HG03342 (cell line): Measurements from ENCODE around the gene LYSET.
A peak's percentile ranks its signal among the peaks of the same experiment; 100 is the strongest.
"Not testable (repeated sequence)": the region's sequence is repeated elsewhere in the genome, so short reads cannot be mapped to it uniquely, and the experiment has no call there.

Experiments
- ATAC-seq: cut with Tn5 transposase; IDR thresholded peaks from one replicate; pipeline ENCODE4 v1.9.1; 2021; ENCODE audit warnings: mild to moderate bottlenecking, moderate library complexity; ENCODE audit not compliant: unreplicated experiment

Gene LYSET

DNA sequence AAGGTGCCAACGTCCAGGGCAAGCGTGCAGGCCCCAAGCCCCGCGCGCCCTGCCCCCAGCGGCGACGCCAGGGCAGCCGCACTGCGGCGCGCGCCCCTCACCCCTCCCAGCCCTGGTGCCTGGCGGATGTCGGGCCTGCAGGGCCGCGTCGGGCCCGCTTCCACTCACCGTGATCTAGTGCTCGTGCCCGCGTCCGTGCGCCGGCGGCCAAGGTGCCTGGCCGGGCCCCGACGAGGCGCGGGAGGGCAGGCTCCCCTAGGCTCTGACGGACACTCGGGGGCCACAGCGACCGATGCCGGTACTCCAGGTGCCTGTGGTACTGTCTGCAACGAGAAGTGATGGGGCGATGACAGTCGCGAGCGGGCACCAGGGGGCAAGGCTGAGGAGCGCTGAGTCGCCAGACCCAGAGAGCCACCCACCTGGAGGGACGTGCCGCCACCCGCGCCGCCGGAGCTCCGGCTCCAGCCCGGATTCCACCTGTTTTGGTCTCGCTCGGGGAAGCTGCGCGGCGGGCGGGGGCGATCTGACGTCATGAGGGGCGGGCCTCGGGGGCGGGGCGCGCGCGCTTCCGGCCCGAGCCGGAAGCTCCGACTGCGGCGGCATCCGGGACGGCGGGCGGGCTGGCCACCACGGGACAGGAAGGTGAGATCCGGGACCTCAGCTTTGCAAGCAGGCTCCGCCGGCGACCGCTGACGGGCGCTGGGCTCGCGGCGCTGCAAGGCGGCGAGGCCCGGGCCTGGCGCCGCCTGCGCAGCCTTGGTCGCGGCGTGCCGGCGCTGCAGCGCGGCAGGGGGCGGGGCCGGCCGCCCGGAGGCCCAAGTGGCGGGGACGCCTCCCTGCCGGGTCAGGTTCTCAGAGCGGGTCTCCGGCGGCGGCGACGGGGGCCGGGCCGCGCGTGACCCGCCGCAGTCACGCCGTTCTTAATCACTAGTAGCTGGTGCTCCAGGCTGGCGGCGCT, at the start of gene LYSET, which contains the start of gene MOAP1:
TSS of gene LYSET (plus strand) at position 927 of the 958 bp plus-strand sequence. CDS start 89 bp downstream, outside the sequence.
TSS of gene MOAP1 (minus strand) at position 507 of the 958 bp plus-strand sequence. CDS start 655 bp downstream, outside the sequence.
- ATAC-seq, result peak; percentile 83

DNA sequence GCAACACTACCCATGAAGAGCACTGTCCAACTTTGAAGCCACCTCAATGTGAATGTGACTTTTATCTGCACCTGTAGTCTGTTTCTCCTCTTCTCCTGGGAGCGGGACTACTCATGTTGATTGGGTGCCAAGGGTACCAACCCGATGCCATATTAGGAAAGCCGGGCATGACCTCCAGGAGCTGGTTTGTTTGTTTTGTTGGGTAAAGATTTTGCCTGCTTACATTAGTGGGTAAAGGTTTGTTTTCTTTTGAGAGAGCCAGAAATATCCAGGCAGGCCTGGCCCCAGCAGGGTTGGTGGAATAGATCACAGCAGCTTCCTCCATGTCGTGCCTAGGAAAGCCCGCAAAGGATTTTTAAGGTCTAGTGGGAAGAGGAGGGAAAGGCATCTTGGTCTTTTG, 49.7 kb upstream of the LYSET start:
- no peak for ATAC-seq

DNA sequence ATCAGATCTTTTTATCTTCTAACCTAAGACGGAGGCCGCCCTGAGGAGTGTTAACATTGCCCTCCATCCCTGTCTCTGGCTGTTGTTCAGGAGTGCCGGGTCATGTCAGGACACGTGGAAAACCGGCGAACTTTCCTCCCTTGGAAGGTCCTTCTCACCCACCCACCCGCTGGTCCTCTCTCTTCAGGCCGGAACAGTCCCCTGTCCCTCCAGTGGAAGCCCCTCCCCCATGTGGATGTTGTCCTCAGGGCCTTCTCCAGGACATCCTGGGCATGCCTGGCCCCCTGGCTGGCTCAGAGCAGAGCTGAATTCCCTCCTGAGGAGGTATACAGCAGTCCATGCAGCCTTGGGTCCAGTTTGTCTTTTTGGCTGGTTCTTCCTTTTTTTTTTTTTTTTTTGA, 49.1 kb upstream of the LYSET start:
- ATAC-seq, result no peak

DNA sequence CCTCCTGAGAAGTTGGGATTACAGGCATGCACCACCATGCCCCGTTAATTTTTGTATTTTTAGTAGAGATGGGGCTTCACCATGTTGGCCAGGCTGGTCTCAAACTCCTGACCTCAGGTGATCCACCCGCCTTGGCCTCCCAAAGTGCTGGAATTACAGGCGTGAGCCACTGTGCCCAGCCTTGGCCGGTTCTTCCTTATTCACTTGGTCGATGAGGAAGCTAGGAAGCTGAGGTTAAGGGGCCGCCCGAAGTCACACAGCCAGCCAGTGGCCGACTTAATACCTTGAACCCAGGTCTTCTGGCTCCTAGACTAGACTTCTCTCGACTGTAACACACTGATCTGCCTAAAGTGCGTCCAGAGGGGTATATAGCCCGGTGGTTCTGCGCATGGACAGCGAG, 48.6 kb upstream of the LYSET start:
- not testable (repeated sequence) for ATAC-seq

- no peak for ATAC-seq
Observed at GRCh38 chr14:93137864-93138263, 47.3 kb upstream of the LYSET start.

DNA sequence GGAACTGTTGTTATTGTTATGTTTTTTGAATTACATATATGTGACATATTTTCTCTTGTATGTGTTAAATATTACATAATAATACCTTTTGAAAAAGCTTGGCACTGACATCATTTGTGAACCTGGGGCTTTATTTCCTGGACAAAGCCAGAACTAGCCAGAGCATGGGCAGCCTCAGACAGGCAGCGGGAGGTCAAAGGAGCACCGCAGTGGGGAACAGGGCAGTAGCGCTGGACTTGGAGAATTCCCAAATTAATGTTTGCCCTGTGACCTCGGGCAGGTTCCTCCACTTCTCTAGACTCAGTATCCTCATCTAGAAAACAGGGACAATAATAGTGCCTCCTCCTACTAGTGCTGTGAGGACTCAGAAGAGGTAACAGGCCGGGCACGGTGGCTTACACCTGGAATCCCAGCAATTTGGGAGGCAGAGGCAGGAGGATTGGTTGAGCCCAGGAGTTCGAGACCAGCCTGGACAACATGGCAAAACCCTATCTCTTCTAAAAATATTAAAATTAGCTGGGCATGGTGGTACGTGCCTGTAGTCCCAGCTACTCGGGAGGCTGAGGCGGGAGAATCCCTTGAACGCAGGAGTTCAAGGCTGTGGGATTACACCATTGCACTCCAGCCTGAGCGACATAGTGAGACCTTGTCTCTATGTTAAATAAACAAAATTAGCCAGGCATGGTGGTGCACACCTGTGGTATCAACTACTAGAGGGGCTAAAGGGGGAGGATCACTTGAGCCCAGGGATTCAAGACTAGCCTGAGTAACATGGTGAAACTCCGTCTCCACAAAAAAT, 42.1 kb upstream of the LYSET start:
- no peak for ATAC-seq

DNA sequence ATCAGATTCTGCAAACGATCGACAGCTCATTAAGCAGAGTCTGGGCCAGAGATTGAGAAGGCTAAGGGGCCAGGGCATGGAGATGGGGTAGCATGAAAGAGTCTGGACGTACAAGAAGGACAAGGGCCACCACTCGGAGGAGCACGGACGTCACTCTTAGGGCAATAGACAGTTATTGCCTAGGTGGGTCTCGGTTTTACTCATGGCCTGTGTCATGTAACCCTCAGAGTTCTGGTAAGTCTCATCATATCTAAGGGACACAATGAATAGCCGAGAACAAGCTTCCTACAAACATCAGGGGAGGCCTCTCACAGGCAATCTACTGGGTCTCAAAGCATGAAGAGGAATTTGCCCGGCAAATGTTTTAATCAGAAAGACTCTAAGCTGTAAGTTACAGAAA, 39.0 kb upstream of the LYSET start:
- no peak for ATAC-seq

GRCh38 chr14:93148979-93149378, 36.1 kb upstream of the LYSET start:
- no peak for ATAC-seq

DNA sequence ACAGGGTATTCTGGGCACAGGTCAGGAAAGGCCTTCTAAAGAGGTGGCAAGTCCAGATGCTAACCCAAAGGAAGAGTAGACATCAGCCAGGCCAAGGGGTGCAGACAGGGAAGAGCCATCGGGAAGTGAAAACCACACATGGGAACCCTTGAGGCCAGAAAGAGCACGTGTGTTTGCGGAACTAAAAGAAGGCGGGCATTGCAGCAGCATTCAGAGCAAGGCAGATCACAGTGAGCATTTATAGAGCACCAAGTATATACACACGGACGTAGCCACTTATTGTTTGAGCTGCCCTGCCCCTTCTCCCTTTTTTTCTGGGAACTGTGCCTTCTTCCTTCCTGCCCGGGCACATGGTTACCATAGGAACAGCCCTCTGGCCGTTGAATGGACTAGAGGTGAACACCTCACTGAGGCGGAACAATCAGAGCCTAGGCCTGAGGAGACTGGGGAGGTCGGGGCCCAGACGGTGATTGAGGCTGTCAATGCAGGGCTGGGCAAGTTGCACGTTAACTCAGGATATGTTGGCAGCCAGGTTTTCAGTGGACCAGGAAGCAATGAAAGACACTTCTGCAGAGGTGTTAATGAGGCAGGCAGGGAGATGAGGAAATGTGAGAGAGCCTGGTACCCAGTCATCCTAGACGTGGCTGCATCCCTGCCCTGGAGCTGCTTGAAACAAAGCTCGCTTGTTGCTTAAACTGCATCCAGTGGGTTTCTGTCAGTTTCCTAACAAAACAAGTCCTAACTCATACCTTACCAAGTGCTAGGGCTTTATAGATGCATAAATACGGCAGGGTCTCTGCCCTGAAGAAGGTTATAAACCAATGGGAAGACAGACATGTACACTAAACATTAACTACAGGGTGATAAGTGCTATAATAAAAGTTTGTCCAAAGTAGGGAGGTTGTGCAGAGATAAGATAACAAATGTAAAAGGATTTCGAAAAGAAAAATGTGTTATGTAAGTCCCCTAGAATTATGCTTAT, 34.6 kb upstream of the LYSET start:
- ATAC-seq, result no peak

GRCh38 chr14:93153121-93153520, 32.0 kb upstream of the LYSET start:
- ATAC-seq, result no peak

- ATAC-seq, result no peak
Observed at GRCh38 chr14:93155667-93156066, 29.4 kb upstream of the LYSET start.

DNA sequence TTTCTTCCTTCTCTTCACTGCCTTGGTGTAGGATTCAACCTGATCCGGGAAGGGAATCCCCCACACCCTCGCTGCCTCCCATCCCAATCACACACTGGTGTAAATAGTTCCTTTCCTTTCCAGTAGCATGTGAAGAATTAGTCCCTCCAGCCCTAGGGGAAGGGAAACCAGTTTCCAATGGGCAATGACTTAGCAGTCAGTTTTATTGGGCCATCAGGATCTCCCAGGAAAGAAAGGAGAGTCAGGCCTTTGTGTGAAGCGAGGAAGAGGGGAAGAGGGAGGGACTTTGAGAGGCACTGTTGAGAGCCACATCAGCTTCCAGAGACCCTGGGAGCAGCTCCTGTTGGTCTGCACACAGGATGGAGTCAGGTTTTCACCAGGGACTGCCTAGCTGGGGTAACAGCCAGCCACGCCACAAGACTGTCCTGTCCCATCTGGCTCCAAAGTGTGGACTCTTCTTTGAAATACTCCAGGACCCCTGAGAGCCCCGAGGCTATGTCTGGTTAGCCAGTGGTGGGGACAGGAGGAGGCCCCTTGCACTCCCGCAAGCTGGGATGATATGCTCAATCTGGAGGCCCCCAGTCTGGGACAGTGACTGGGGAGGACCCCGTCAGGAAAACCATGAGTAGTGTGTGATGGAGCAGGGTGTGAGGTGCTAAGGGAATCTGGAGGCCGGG, 28.3 kb upstream of the LYSET start:
- no peak for ATAC-seq

DNA sequence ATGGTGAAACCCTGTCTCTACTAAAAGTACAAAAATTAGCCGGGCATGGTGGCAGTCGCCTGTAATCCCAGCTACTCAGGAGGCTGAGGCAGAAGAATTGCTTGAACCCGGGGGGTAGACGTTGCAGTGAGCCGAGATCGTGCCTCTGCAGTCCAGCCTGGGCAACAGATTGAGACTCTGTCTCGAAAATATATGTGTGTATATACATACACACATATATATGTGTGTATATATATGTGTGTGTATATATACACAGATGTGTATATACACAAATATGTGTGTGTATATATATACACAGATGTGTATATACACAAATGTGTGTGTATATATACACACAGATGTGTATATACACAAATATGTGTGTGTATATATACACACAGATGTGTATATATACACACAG, 26.8 kb upstream of the LYSET start:
- ATAC-seq, result not testable (repeated sequence)

DNA sequence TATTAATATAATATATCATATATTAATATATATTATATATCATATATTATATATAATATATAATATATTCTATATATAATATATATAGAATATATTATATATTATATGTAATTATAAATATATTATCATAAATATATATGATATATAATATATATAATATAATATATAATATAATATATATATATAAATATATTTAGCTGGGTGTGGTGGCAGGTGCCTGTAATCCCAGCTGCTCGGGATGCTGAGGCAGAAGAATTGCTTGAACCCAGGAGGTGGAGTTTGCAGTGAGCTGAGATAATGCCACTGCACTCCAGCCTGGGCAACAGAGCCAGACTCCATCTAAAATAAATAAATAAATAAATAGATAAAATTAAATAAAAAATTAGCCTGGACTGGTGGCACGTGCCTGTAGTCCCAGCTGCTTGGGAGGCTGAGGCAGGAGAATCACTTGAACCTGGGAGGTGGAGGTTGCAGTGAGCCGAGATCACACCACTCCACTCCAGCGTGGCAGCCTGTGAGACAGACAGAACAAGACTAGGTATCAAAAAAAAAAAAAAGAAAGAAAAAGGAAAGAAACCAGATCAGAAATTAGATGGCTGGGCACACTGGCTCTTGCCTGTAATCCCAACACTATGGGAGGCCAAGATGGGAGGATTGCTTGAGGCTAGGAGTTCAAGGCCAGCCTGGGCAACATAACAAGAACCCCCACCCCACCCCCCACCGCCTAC, 25.3 kb upstream of the LYSET start:
- ATAC-seq, result not testable (repeated sequence)

GRCh38 chr14:93160353-93160801, 24.7 kb upstream of the LYSET start:
- ATAC-seq, result no peak

DNA sequence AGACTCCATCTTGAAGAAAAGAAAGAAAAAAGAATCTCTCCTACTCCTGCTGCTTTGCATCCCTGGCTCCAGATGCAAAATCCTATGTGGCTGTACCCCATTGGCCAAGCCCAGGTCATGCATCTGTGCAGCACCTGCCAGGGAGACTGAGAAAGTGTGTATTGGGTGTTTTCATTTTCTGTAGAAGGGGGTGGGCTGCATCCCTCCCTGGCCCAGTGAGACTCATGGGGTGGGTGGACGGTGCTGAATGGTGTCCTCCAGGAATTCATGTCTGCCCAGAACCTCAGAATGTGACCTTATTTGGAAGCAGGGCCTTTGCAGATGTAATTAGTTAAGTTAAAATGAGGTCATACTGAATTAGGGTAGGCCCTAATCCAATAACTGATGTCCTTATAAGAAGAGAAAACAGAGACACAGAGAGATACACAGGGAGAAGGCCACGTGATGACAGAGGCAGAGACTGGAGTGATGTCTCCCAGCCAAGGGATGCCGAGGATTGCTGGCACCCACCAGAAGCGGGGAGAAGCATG, 23.6 kb upstream of the LYSET start:
- ATAC-seq, result no peak

GRCh38 chr14:93163564-93163963, 21.6 kb upstream of the LYSET start:
- no peak for ATAC-seq

DNA sequence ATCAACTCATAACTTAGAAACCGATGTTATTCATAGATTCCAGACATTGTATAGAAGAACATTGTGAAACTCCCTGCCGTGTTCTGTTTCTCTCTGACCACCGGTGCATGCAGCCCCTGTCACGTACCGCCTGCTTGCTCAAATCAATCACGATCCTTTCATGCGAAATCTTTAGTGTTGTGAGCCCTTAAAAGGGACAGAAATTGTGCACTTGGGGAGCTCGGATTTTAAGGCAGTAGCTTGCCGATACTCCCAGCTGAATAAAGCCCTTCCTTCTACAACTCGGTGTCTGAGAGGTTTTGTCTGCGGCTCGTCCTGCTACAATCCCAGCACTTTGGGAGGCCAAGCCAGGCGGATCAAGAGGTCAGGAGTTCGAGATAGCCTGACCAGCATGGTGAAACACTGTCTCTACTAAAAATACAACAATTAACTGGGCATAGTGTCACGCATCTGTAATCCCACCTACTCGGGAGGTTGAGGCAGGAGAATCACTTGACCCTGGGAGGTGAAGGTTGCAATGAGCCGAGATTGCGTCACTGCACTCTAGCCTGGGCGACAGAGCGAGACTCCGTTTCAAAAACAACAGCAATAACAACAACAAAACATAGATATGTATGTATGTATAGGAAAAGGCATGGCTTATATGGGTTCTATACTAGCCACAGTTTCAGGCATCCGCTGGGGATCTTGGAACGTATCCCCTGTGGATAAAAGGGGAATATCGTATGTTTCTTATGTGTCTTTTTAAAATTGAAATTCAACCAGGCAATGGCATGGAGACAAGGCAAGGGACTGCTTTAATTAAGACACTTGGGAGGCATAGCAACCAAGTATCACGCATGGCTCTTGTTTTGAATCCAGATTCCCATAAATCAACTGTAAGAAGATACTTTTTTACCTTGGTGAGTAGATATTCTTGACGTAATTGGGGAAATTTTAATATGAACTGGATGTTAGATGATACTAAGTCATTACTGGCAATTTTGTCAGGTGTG, 19.5 kb upstream of the LYSET start:
- not testable (repeated sequence) for ATAC-seq
